Measurements from ENCODE around the gene INPP4B. TPM values are rescaled to one million over a fixed set of nuclear protein-coding genes. Genes with fewer than 3 reads are reported as not detected.

Gene INPP4B
- total and polyA plus RNA-seq, 2 of the 4 experiments (the other 2 are of a cell fraction) = 1.8 to 14.0 TPM

DNA sequence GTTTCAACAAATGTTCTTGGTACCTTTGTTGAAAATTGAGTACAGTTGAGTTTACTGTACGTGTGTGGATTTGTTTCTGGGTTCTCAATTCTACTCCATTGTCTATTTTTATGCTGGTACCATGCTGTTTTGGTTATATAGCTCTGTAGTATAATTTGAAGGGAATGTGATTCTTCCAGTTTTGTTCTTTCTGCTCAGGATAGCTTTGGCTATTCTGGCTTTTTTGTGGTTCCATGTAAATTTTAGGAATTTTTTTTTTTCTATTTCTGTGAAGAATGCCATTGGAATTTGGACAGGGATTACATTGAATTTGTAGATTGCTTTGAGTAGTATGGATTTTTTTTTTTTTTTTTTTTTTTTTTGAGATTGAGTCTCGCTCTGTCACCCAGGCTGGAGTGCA lies 836.4 kb downstream of the INPP4B start:
- no TSS peak for BruUV-seq (replicated peaks)
- no peak overlapping the region for H3K4ac ChIP-seq (ENCODE audit: low read depth, low read length)
- ChIA-PET CTCF (no interaction called here), POLR2A (ENCODE audit: unreplicated experiment) (no interaction called here)
- no peak overlapping the region for H2AK9ac ChIP-seq (replicated peaks; ENCODE audit: low read depth, low read length, poor library complexity)
- H3K36me3 ChIP-seq (ENCODE audit: control insufficient read depth, insufficient read depth, low read length) = no peaks in the 10 kb centered on the region
- H3K9me3 ChIP-seq (ENCODE audit: control insufficient read depth, insufficient read depth, low read length) = peaks cover 2% of the 10 kb centered on the region; the same call in 1 of the 2 replicates
- no peaks in the 10 kb centered on the region for H3K79me1 ChIP-seq (ENCODE audit: low read depth in 1 of 2, low read length in 2 of 2)
- dilution Hi-C loops (cut with HindIII; ENCODE audit: low sequenced_read_pairs, unreplicated experiment) (no loop called here), intact Hi-C loops (cut with micrococcal nuclease) (no loop called here), in situ Hi-C loops (cut with MboI; ENCODE audit: low sequenced_read_pairs) (no loop called here)
- DNase-seq (no peak), ATAC-seq (ENCODE audit: low read depth) (no peak)
- no CpG with 5 or more reads among the region's 2 CpGs for WGBS, 2 experiments (ENCODE audit: extremely low coverage in 2 of 2, insufficient read length in 1 of 2)
- no peak overlapping the region for H3K9ac ChIP-seq (ENCODE audit: low read depth, low read length)
- no peak overlapping the region for H3K14ac ChIP-seq (replicated peaks; ENCODE audit: low read depth, low read length)
- H4K8ac ChIP-seq (ENCODE audit: low read depth in 2 of 2, low read length in 2 of 2) = no peak overlapping the region
- H2AFZ ChIP-seq (replicated peaks; ENCODE audit: low read length, poor library complexity) = no peak overlapping the region
- H3K27ac ChIP-seq (ENCODE audit: insufficient read depth, low read length) = no peak overlapping the region
- no peak overlapping the region for H3K18ac ChIP-seq (ENCODE audit: low read depth, low read length)
- H2BK20ac ChIP-seq (ENCODE audit: low read depth, low read length) = no peak overlapping the region
- H2BK15ac ChIP-seq (ENCODE audit: low read depth, low read length) = no peak overlapping the region
- H3K4me2 ChIP-seq (ENCODE audit: low read depth, low read length) = no peak overlapping the region
- H3K27me3 ChIP-seq (ENCODE audit: control insufficient read depth, insufficient read depth, low read length) = no peaks in the 10 kb centered on the region
- H4K5ac ChIP-seq (ENCODE audit: low read depth, low read length) = no peak overlapping the region
- TF ChIP-seq MAZ (IDR thresholded peaks at IDR 0.05; ENCODE audit: borderline replicate concordance, low read depth, low read length) (no peak), FOS (IDR thresholded peaks at IDR 0.05; ENCODE audit: low read depth, low read length) (no peak), MXI1 (IDR thresholded peaks at IDR 0.05; ENCODE audit: borderline replicate concordance, low read depth, low read length) (no peak), CHD1 (IDR thresholded peaks at IDR 0.05; ENCODE audit: low read depth, low read length) (no peak), BHLHE40 (IDR thresholded peaks at IDR 0.05; ENCODE audit: low read depth, low read length) (no peak), USF2 (IDR thresholded peaks at IDR 0.05; ENCODE audit: low read depth, low read length) (no peak), RCOR1 (IDR thresholded peaks at IDR 0.05; ENCODE audit: insufficient replicate concordance, low read length) (no peak), POLR2A (IDR thresholded peaks at IDR 0.05; ENCODE audit: low read depth, low read length) (no peak), CTCF (conservative IDR thresholded peaks at IDR 0.05; ENCODE audit: low read depth, low read length) (no peak), CEBPB (IDR thresholded peaks at IDR 0.05; ENCODE audit: low read depth, low read length) (no peak), MAFK (IDR thresholded peaks at IDR 0.05; ENCODE audit: low read depth, low read length) (no peak), ELK1 (IDR thresholded peaks at IDR 0.05; ENCODE audit: borderline replicate concordance, low read depth, low read length) (no peak), SMC3 (IDR thresholded peaks at IDR 0.05; ENCODE audit: low read depth, low read length) (no peak), RFX5 (IDR thresholded peaks at IDR 0.05; ENCODE audit: low read depth, low read length) (no peak), RAD21 (IDR thresholded peaks at IDR 0.05; ENCODE audit: low read length) (no peak)
- H3K56ac ChIP-seq (ENCODE audit: extremely low read depth, insufficient read depth, low read length) = no peak overlapping the region
- H2AK5ac ChIP-seq (ENCODE audit: low read depth, low read length) = no peak overlapping the region
- no peak overlapping the region for H2BK120ac ChIP-seq (ENCODE audit: low read depth, low read length)
- no peak overlapping the region for H3K4me3 ChIP-seq (ENCODE audit: insufficient read depth, low read depth, low read length)
- H4K91ac ChIP-seq (ENCODE audit: insufficient read depth, low read depth, low read length) = no peak overlapping the region
- no peaks in the 10 kb centered on the region for H3K4me1 ChIP-seq (ENCODE audit: control insufficient read depth, insufficient read depth, low read length)
- no peak overlapping the region for H2BK5ac ChIP-seq (ENCODE audit: low read depth, low read length, poor library complexity, severe bottlenecking)
- no peak overlapping the region for H3K23ac ChIP-seq (ENCODE audit: low read depth, low read length)
- H3K9me1 ChIP-seq (ENCODE audit: insufficient read depth, low read length) = no peaks in the 10 kb centered on the region
- H4K20me1 ChIP-seq (ENCODE audit: insufficient read depth, low read length) = no peaks in the 10 kb centered on the region
